Stimulated activated CD4-positive, alpha-beta T cell treated with anti-CD3 and anti-CD28 coated beads, Interleukin-1b, Interleukin-23, amount 100 ng/mL, for 48 hours (primary cell): ENCODE data around the gene BFAR.
"Not testable (repeated sequence)": the region's sequence is repeated elsewhere in the genome, so short reads cannot be mapped to it uniquely, and the experiment has no call there.

ENCODE experiments used
- DNase-seq: peaks from one replicate; pipeline ENCODE4 v3.0.0-alpha.2; 2020

BFAR gene

DNA sequence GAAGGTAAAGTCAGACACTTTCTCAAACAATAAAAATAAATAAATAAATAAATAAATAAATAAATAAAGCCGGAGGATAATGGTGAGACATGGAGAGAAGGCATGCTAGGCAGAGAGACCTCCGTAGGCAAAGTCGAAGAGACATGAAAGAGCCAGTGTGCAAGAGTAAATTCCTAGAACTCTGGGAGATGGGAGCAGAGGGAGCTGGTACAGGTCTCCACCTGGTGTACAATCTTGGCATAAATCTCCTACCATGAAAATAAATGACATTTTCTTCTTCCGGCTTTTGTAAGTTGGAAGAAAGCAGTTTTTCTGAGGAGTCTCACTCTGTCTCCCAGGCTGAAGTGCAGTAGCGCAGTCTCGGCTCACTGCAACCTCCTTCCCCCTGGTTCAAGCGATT lies 69.1 kb downstream of the BFAR start:
- not testable (repeated sequence) for DNase-seq

DNA sequence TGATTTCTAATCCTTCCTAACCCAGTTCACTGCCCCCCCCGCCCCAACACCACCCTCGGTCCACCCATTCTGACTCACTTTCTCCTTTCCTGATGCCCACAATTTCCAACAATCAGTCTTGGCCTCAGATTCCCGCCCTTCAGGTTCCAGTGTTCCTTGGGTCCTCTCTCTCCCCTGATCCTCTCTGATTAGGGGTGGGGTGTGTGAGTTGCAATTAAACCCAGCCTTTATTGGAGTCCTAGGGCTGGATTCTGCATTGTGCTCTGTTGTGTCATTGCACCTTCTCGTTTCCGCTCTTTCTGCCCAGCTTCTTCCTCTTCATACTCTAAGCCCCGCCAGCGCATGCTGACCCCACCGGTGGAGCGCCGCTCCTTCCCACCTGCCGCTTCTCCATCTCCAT lies 69.9 kb downstream of the BFAR start:
- DNase-seq, result not testable (repeated sequence)

DNA sequence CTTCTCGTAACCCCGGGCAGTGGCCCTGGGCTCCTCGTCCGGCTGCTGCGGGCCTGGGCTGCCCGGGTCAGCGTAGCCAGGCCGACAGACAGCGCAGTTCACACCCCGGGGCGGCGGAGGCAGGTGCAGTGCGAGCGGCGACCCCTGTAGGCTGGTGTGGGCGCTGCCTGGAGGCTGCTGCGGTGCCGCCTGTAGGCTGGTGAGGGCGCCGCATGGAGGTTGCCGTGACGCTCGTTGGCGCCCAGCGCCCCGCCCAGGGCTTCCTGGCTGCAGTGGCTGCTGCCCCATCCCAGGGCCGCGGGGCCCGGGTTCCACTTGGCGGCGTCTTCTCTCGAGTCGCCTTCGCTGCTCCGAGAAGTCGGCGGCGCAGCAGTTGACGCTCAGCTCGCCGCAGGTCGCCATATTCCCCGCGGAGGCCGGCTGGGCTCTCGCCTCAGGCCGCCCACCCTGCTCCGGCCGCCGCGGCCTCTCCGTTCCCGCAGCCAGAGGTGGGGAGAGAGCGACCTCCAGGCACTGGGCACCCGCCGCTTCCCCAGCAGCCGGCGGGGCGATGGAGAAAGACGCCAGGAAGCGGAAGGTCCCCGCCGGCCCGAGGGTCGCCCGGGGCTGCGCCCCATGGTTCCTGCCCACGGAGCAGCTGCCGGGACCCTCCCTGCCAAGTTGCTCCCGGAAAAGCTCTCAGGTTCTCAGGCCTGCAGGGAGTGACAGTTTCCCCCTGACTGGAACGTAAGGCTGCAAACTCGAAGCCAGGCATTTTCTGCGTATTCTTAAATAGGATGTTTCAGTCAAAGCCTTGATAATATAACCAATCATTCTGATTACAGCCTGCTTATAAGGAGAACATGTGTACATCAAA lies 70.6 kb downstream of the BFAR start, which contains the start of gene NPIPA3:
Gene NPIPA3, plus strand, starts transcription at position 256 of the 856 bp plus-strand sequence. CDS start 5,533 bp downstream, outside the sequence.
- not testable (repeated sequence) for DNase-seq
